Neural cell (in vitro differentiated cells): ENCODE measurements around the gene MAP2. TPM values are rescaled to one million over a fixed set of nuclear protein-coding genes. Genes with fewer than 3 reads are reported as not detected.

Experiments used
- H2AFZ ChIP-seq: fragments of 200-600, 300-800 bp; sonication (generic), shearing (Covaris generic); 2 replicates; pipeline ENCODE4 v1.6.0; 2014; ENCODE audit warnings: low read depth, mild to moderate bottlenecking, antibody characterized with exemption, low read length, moderate library complexity
- H3F3A ChIP-seq: fragments of 200-600 bp; shearing (Covaris generic); 2 replicates; pipeline ENCODE4 v1.6.1; 2016; ENCODE audit warnings: mild to moderate bottlenecking, moderate library complexity, mixed read lengths, antibody characterized with exemption, low read length; ENCODE audit not compliant: insufficient read depth, poor library complexity, severe bottlenecking
- H3K27ac ChIP-seq: fragments of 200-600, 300-800 bp; sonication (generic), shearing (Covaris generic); 2 replicates; pipeline ENCODE4 v1.5.1; 2014; ENCODE audit warnings: mild to moderate bottlenecking, low read length, moderate library complexity
- H3K27me3 ChIP-seq: fragments of 300-800, 200-600 bp; sonication (generic), shearing (Covaris generic); 2 replicates; pipeline ENCODE4 v1.6.0; 2014; ENCODE audit warnings: mild to moderate bottlenecking, low read depth, low read length, moderate library complexity; ENCODE audit not compliant: insufficient read depth
- H3K36me3 ChIP-seq: fragments of 300-800, 200-600 bp; sonication (generic), shearing (Covaris generic); 2 replicates; pipeline ENCODE4 v1.5.1; 2014; ENCODE audit warnings: mild to moderate bottlenecking, antibody characterized with exemption, low read length, moderate library complexity; ENCODE audit not compliant: insufficient read depth
- H3K4me2 ChIP-seq: fragments of 300-800, 200-600 bp; sonication (generic), shearing (Covaris generic); 2 replicates; pipeline ENCODE4 v1.6.0; 2014; ENCODE audit warnings: mild to moderate bottlenecking, low read length
- H3K4me3 ChIP-seq: fragments of 300-800, 200-600 bp; sonication (generic), shearing (Covaris generic); 2 replicates; pipeline ENCODE4 v1.5.1; 2014; ENCODE audit warnings: mild to moderate bottlenecking, low read length, moderate library complexity
- H3K79me2 ChIP-seq: fragments of 200-600 bp; shearing (Covaris generic); replicated peaks from 2 replicates; pipeline ENCODE4 v1.6.0; 2014; ENCODE audit warnings: mild to moderate bottlenecking, low read length, moderate library complexity; ENCODE audit not compliant: insufficient read depth
- H3K9ac ChIP-seq: fragments of 300-800, 200-600 bp; sonication (generic), shearing (Covaris generic); 2 replicates; pipeline ENCODE4 v1.6.1; 2016; ENCODE audit warnings: mild to moderate bottlenecking, low read length, mixed read lengths
- H3K9me2 ChIP-seq: fragments of 200-600 bp; shearing (Covaris generic); 2 replicates; pipeline ENCODE4 v1.6.1; 2016; ENCODE audit warnings: mild to moderate bottlenecking, low read length, mixed read lengths; ENCODE audit not compliant: insufficient read depth
- H3K9me3 ChIP-seq: fragments of 200-600, 300-800 bp; sonication (generic), shearing (Covaris generic); 2 replicates; pipeline ENCODE4 v1.6.1; 2016; ENCODE audit warnings: mild to moderate bottlenecking, mixed run types, low read length, moderate library complexity, mixed read lengths
- H4K20me1 ChIP-seq: fragments of 200-600 bp; shearing (Covaris generic); 2 replicates; pipeline ENCODE4 v1.6.1; 2016; ENCODE audit warnings: mild to moderate bottlenecking, mixed run types; ENCODE audit not compliant: insufficient read depth
- CTCF ChIP-seq: fragments of 450-650 bp; IDR thresholded peaks from 2 replicates; pipeline ENCODE4 v1.5.1; 2014; ENCODE audit warnings: antibody characterized with exemption, mild to moderate bottlenecking, moderate library complexity; ENCODE audit not compliant: poor library complexity, severe bottlenecking
- EP300 ChIP-seq: fragments of 450-650 bp; conservative IDR thresholded peaks from 2 replicates; pipeline ENCODE4 v1.6.1; 2014; ENCODE audit warnings: antibody characterized with exemption, mild to moderate bottlenecking, moderate library complexity; ENCODE audit not compliant: poor library complexity, severe bottlenecking
- EZH2 ChIP-seq: fragments of 200-600, 300-800 bp; shearing (Covaris generic), sonication (generic); IDR thresholded peaks from 2 replicates; pipeline ENCODE4 v1.6.1; 2014; ENCODE audit warnings: antibody characterized with exemption, low read length, borderline replicate concordance, mild to moderate bottlenecking; ENCODE audit not compliant: insufficient read depth, poor library complexity, severe bottlenecking
- MXI1 ChIP-seq: fragments of 450-650 bp; conservative IDR thresholded peaks from 2 replicates; pipeline ENCODE4 v1.6.1; 2014; ENCODE audit warnings: antibody characterized with exemption, mild to moderate bottlenecking; ENCODE audit not compliant: poor library complexity, severe bottlenecking
- POLR2AphosphoS5 ChIP-seq: IDR thresholded peaks from 2 replicates; pipeline ENCODE4 v1.6.1; 2012
- RAD21 ChIP-seq: fragments of 450-650 bp; conservative IDR thresholded peaks from 2 replicates; pipeline ENCODE4 v1.6.1; 2014; ENCODE audit warnings: antibody characterized with exemption, mild to moderate bottlenecking, moderate library complexity
- REST ChIP-seq: IDR thresholded peaks from 2 replicates; pipeline ENCODE4 v1.6.1; 2012; ENCODE audit warnings: borderline replicate concordance
- SMC3 ChIP-seq: fragments of 450-650 bp; conservative IDR thresholded peaks from 2 replicates; pipeline ENCODE4 v1.6.1; 2014; ENCODE audit warnings: antibody characterized with exemption, mild to moderate bottlenecking, moderate library complexity; ENCODE audit not compliant: poor library complexity
- TAF1 ChIP-seq: IDR thresholded peaks from 2 replicates; pipeline ENCODE4 v1.6.1; 2012; ENCODE audit warnings: low read depth
- polyA plus RNA-seq: library from polyadenylated mRNA; depleted of rRNA; stranded (reverse); fragments of >200 nt; gene quantifications from 2 replicates; pipeline ENCODE4 v1.2.3, GENCODE V29; 2014

MAP2 gene
- polyA plus RNA-seq, 1 donor from 2014 or later = 450 TPM

DNA sequence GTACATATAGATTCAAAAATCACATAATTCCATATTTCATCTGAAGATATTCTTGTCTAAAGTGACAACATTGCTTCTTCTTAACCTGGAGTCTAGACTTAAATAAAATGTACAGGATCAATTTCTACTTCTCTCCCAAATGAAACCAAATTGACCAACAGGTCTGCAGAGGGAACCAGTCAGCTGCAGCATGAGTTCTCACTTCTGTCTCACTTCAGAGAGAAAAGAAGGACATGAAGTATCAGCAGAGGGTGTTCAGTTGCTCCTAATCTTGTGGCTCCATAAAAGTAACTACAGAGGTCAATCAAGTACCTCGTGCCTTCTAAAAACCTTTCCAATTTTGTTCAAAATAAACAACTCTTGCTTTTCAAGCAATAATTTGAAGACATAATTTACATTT is 47.2 kb upstream of the MAP2 start:
- Histone ChIP-seq H3K9me3 (no peaks in the 10 kb centered on the region), H3K4me2 (no peak overlapping the region), H3F3A (no peaks in the 10 kb centered on the region), H3K9me2 (no peaks in the 10 kb centered on the region), H3K4me3 (no peak overlapping the region), H3K27me3 (no peaks in the 10 kb centered on the region), H3K79me2 (no peaks in the 10 kb centered on the region), H3K36me3 (no peaks in the 10 kb centered on the region), H2AFZ (no peak overlapping the region), H3K9ac (no peak overlapping the region), H4K20me1 (no peaks in the 10 kb centered on the region), H3K27ac (no peak overlapping the region)
- TF ChIP-seq SMC3 (no peak), CTCF (no peak), REST (no peak), POLR2AphosphoS5 (no peak), EZH2 (no peak)

- Histone ChIP-seq H2AFZ (no peak overlapping the region), H3F3A (no peaks in the 10 kb centered on the region), H4K20me1 (no peaks in the 10 kb centered on the region), H3K9me3 (no peaks in the 10 kb centered on the region), H3K9me2 (no peaks in the 10 kb centered on the region), H3K9ac (no peak overlapping the region), H3K4me2 (no peak overlapping the region), H3K4me3 (no peak overlapping the region), H3K36me3 (no peaks in the 10 kb centered on the region), H3K27me3 (no peaks in the 10 kb centered on the region), H3K27ac (no peak overlapping the region), H3K79me2 (no peaks in the 10 kb centered on the region)
- no peak for TF ChIP-seq SMC3
- TF ChIP-seq CTCF = no peak
- TF ChIP-seq REST = no peak
- TF ChIP-seq EP300 = no peak
- no peak for TF ChIP-seq RAD21
- no peak for TF ChIP-seq EZH2
- no peak for TF ChIP-seq MXI1
- no peak for TF ChIP-seq TAF1
- no peak for TF ChIP-seq POLR2AphosphoS5
Observed at GRCh38 chr2:209380293-209380692, 43.6 kb upstream of the MAP2 start.
